ENCODE data around the gene CDK5RAP2.

CDK5RAP2 gene

GRCh38 chr9:120453792-120454191, 126.2 kb downstream of the CDK5RAP2 start:
- Histone ChIP-seq H3K4ac (ENCODE audit: low read length) (no peak overlapping the region), H3K9ac (ENCODE audit: low read depth, low read length, poor library complexity) (no peak overlapping the region), H2BK15ac (ENCODE audit: low read length) (no peak overlapping the region), H4K8ac (ENCODE audit: low read depth, low read length) (no peak overlapping the region), H2AK5ac (ENCODE audit: low read depth, low read length) (no peak overlapping the region), H3K36me3 (replicated peaks in 1 of 2; ENCODE audit: control insufficient read depth in 2 of 2, insufficient read depth in 2 of 2, low read length in 2 of 2) (peaks cover 8 to 90% of the 10 kb centered on the region in 2 donors), H3K79me1 (ENCODE audit: low read depth, low read length) (no peaks in the 10 kb centered on the region), H3K4me3 (ENCODE audit: low read length in 2 of 2) (no peak overlapping the region), H4K91ac (ENCODE audit: low read depth, low read length, poor library complexity) (no peak overlapping the region), H3K27me3 (ENCODE audit: control insufficient read depth in 3 of 3, insufficient read depth in 3 of 3, low read depth in 1 of 3, low read length in 3 of 3) (no peaks in the 10 kb centered on the region), H3K4me1 (ENCODE audit: control insufficient read depth in 2 of 2, insufficient read depth in 1 of 2, low read depth in 1 of 2, low read length in 2 of 2) (peaks cover 0 to 2% of the 10 kb centered on the region in 2 donors), H3K27ac (replicated peaks; ENCODE audit: low read length) (no peak overlapping the region), H3K18ac (ENCODE audit: low read length) (no peak overlapping the region), H2BK12ac (ENCODE audit: low read length) (no peak overlapping the region), H2BK120ac (ENCODE audit: low read depth, low read length) (no peak overlapping the region), H3K9me3 (replicated peaks in 1 of 2; ENCODE audit: control insufficient read depth in 2 of 2, insufficient read depth in 1 of 2, low read depth in 1 of 2, low read length in 2 of 2) (no peaks in the 10 kb centered on the region), H3K14ac (ENCODE audit: low read length) (no peak overlapping the region), H3K4me2 (ENCODE audit: insufficient read depth, low read length, poor library complexity, severe bottlenecking) (no peak overlapping the region), H2BK5ac (ENCODE audit: low read length) (no peak overlapping the region), H3K23ac (ENCODE audit: low read depth, low read length, poor library complexity) (no peak overlapping the region), H2AFZ (ENCODE audit: low read length) (no peak overlapping the region)
- WGBS, 2 donors (ENCODE audit: extremely low coverage in 2 of 2, insufficient read length in 2 of 2, insufficient replicate concordance in 1 of 2), result no CpG with 5 or more reads among the region's 4 CpGs
- no peak for DNase-seq (ENCODE audit: low spot score)

GRCh38 chr9:120452631-120453030, 127.3 kb downstream of the CDK5RAP2 start:
- H3K9ac ChIP-seq (ENCODE audit: low read depth, low read length, poor library complexity), result no peak overlapping the region
- H2AK5ac ChIP-seq (ENCODE audit: low read depth, low read length), result no peak overlapping the region

GRCh38 chr9:120450916-120451315, 129.1 kb downstream of the CDK5RAP2 start:
- no peak overlapping the region for H3K4me3 ChIP-seq (ENCODE audit: low read length in 2 of 2)
- H2AK5ac ChIP-seq (ENCODE audit: low read depth, low read length), result no peak overlapping the region
- no peak overlapping the region for H3K18ac ChIP-seq (ENCODE audit: low read length)
- no peak overlapping the region for H4K8ac ChIP-seq (ENCODE audit: low read depth, low read length)
- no peak overlapping the region for H2BK5ac ChIP-seq (ENCODE audit: low read length)
- no peak overlapping the region for H3K4me2 ChIP-seq (ENCODE audit: insufficient read depth, low read length, poor library complexity, severe bottlenecking)
- no peak overlapping the region for H3K23ac ChIP-seq (ENCODE audit: low read depth, low read length, poor library complexity)
- H3K27me3 ChIP-seq (ENCODE audit: control insufficient read depth in 3 of 3, insufficient read depth in 3 of 3, low read depth in 1 of 3, low read length in 3 of 3), result no peaks in the 10 kb centered on the region
- no peak overlapping the region for H3K14ac ChIP-seq (ENCODE audit: low read length)
- no peak for DNase-seq (ENCODE audit: low spot score)
- H3K9me3 ChIP-seq (replicated peaks in 1 of 2; ENCODE audit: control insufficient read depth in 2 of 2, insufficient read depth in 1 of 2, low read depth in 1 of 2, low read length in 2 of 2), result no peaks in the 10 kb centered on the region
- no peak overlapping the region for H2BK120ac ChIP-seq (ENCODE audit: low read depth, low read length)
- no peak overlapping the region for H3K27ac ChIP-seq (replicated peaks; ENCODE audit: low read length)
- H3K36me3 ChIP-seq (replicated peaks in 1 of 2; ENCODE audit: control insufficient read depth in 2 of 2, insufficient read depth in 2 of 2, low read length in 2 of 2), result peaks cover 8 to 88% of the 10 kb centered on the region in 2 donors
- H3K79me1 ChIP-seq (ENCODE audit: low read depth, low read length), result no peaks in the 10 kb centered on the region
- no peak overlapping the region for H2BK15ac ChIP-seq (ENCODE audit: low read length)
- no peak overlapping the region for H2AFZ ChIP-seq (ENCODE audit: low read length)
- H4K91ac ChIP-seq (ENCODE audit: low read depth, low read length, poor library complexity), result no peak overlapping the region
- WGBS, 2 donors (ENCODE audit: extremely low coverage in 2 of 2, insufficient read length in 2 of 2, insufficient replicate concordance in 1 of 2), result no CpG with 5 or more reads among the region's 3 CpGs
- H3K4me1 ChIP-seq (ENCODE audit: control insufficient read depth in 2 of 2, insufficient read depth in 1 of 2, low read depth in 1 of 2, low read length in 2 of 2), result no peaks in the 10 kb centered on the region
- H3K9ac ChIP-seq (ENCODE audit: low read depth, low read length, poor library complexity), result no peak overlapping the region
- no peak overlapping the region for H3K4ac ChIP-seq (ENCODE audit: low read length)
- H2BK12ac ChIP-seq (ENCODE audit: low read length), result no peak overlapping the region

More at GRCh38 chr9:120452631-120453030, 127.3 kb downstream of the CDK5RAP2 start:
- Histone ChIP-seq H3K36me3 (replicated peaks in 1 of 2; ENCODE audit: control insufficient read depth in 2 of 2, insufficient read depth in 2 of 2, low read length in 2 of 2) (peaks cover 8 to 88% of the 10 kb centered on the region in 2 donors), H4K8ac (ENCODE audit: low read depth, low read length) (no peak overlapping the region), H3K4ac (ENCODE audit: low read length) (no peak overlapping the region), H3K27me3 (ENCODE audit: control insufficient read depth in 3 of 3, insufficient read depth in 3 of 3, low read depth in 1 of 3, low read length in 3 of 3) (no peaks in the 10 kb centered on the region), H3K14ac (ENCODE audit: low read length) (no peak overlapping the region), H2AFZ (ENCODE audit: low read length) (no peak overlapping the region), H4K91ac (ENCODE audit: low read depth, low read length, poor library complexity) (no peak overlapping the region), H3K23ac (ENCODE audit: low read depth, low read length, poor library complexity) (no peak overlapping the region), H2BK12ac (ENCODE audit: low read length) (no peak overlapping the region), H3K4me2 (ENCODE audit: insufficient read depth, low read length, poor library complexity, severe bottlenecking) (no peak overlapping the region), H2BK120ac (ENCODE audit: low read depth, low read length) (no peak overlapping the region), H3K4me1 (ENCODE audit: control insufficient read depth in 2 of 2, insufficient read depth in 1 of 2, low read depth in 1 of 2, low read length in 2 of 2) (no peaks in the 10 kb centered on the region), H3K27ac (replicated peaks; ENCODE audit: low read length) (no peak overlapping the region), H3K79me1 (ENCODE audit: low read depth, low read length) (no peaks in the 10 kb centered on the region), H2BK5ac (ENCODE audit: low read length) (no peak overlapping the region), H3K4me3 (ENCODE audit: low read length in 2 of 2) (no peak overlapping the region), H3K9me3 (replicated peaks in 1 of 2; ENCODE audit: control insufficient read depth in 2 of 2, insufficient read depth in 1 of 2, low read depth in 1 of 2, low read length in 2 of 2) (no peaks in the 10 kb centered on the region), H3K18ac (ENCODE audit: low read length) (no peak overlapping the region), H2BK15ac (ENCODE audit: low read length) (no peak overlapping the region)
- no CpG with 5 or more reads among the region's 3 CpGs for WGBS, 2 donors (ENCODE audit: extremely low coverage in 2 of 2, insufficient read length in 2 of 2, insufficient replicate concordance in 1 of 2)
- DNase-seq (ENCODE audit: low spot score), result no peak

GRCh38 chr9:120449566-120449965, 130.4 kb downstream of the CDK5RAP2 start:
- Histone ChIP-seq H4K91ac (ENCODE audit: low read depth, low read length, poor library complexity) (no peak overlapping the region), H2AK5ac (ENCODE audit: low read depth, low read length) (no peak overlapping the region), H3K9me3 (replicated peaks in 1 of 2; ENCODE audit: control insufficient read depth in 2 of 2, insufficient read depth in 1 of 2, low read depth in 1 of 2, low read length in 2 of 2) (no peaks in the 10 kb centered on the region), H3K36me3 (replicated peaks in 1 of 2; ENCODE audit: control insufficient read depth in 2 of 2, insufficient read depth in 2 of 2, low read length in 2 of 2) (peaks cover 14 to 88% of the 10 kb centered on the region in 2 donors), H2AFZ (ENCODE audit: low read length) (no peak overlapping the region), H3K27me3 (ENCODE audit: control insufficient read depth in 3 of 3, insufficient read depth in 3 of 3, low read depth in 1 of 3, low read length in 3 of 3) (no peaks in the 10 kb centered on the region), H2BK120ac (ENCODE audit: low read depth, low read length) (no peak overlapping the region), H3K18ac (ENCODE audit: low read length) (no peak overlapping the region), H3K4me1 (ENCODE audit: control insufficient read depth in 2 of 2, insufficient read depth in 1 of 2, low read depth in 1 of 2, low read length in 2 of 2) (no peaks in the 10 kb centered on the region), H3K4me3 (ENCODE audit: low read length in 2 of 2) (no peak overlapping the region), H3K79me1 (ENCODE audit: low read depth, low read length) (no peaks in the 10 kb centered on the region), H2BK12ac (ENCODE audit: low read length) (no peak overlapping the region), H2BK15ac (ENCODE audit: low read length) (no peak overlapping the region), H3K23ac (ENCODE audit: low read depth, low read length, poor library complexity) (no peak overlapping the region), H2BK5ac (ENCODE audit: low read length) (no peak overlapping the region), H3K27ac (replicated peaks; ENCODE audit: low read length) (no peak overlapping the region), H4K8ac (ENCODE audit: low read depth, low read length) (no peak overlapping the region), H3K9ac (ENCODE audit: low read depth, low read length, poor library complexity) (no peak overlapping the region), H3K14ac (ENCODE audit: low read length) (no peak overlapping the region), H3K4me2 (ENCODE audit: insufficient read depth, low read length, poor library complexity, severe bottlenecking) (no peak overlapping the region), H3K4ac (ENCODE audit: low read length) (no peak overlapping the region)
- DNase-seq (ENCODE audit: low spot score), result no peak
- no CpG with 5 or more reads among the region's 2 CpGs for WGBS, 2 donors (ENCODE audit: extremely low coverage in 2 of 2, insufficient read length in 2 of 2, insufficient replicate concordance in 1 of 2)
